ENCODE results near the gene KLHDC9. TPM values are rescaled to one million over a fixed set of nuclear protein-coding genes. Genes with fewer than 3 reads are reported as not detected.
A peak's percentile ranks its signal among the peaks of the same experiment; 100 is the strongest.

KLHDC9 gene
- total and polyA plus RNA-seq, 2 of the 13 experiments (the other 11 are each of a cell fraction or from before 2014, with no cell fraction given) = 2.9 TPM

DNA sequence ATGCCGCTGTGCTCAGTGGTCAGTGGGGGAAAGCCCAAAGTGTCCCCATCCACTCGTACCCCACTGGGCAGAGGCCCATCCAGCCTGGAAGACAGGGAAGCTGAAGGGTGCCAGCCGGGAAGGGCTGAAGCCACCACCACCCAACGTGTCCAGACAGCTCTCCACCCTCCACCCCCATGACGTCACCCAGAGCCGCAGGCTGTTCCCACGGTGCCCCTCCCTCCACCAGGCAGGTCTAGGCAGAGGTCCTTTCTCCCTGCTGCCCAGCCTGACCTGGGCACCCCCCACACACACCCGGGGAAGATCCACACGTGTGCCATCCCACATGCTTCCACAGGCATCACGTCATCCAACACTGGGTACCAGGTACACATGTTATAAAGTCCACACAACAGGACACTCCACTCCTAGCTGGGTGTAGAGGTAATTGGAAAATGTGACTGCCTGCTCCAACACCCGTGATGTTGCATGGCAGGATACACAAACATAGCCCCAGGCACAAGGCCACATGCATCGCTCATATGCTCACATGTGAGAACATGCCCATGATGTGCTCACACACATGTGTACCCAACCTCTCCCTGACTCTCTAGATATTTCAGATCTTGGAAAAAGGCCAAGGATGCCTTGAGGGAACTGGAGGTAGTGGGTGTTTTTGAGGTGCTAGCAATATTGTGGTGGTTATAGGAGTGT is 23.3 kb upstream of the KLHDC9 start (continued):
- no peak for TF ChIP-seq ZBTB43 (CRISPR knock-in tag; conservative IDR thresholded peaks at IDR 0.05)
- TF ChIP-seq, protein P1, sequence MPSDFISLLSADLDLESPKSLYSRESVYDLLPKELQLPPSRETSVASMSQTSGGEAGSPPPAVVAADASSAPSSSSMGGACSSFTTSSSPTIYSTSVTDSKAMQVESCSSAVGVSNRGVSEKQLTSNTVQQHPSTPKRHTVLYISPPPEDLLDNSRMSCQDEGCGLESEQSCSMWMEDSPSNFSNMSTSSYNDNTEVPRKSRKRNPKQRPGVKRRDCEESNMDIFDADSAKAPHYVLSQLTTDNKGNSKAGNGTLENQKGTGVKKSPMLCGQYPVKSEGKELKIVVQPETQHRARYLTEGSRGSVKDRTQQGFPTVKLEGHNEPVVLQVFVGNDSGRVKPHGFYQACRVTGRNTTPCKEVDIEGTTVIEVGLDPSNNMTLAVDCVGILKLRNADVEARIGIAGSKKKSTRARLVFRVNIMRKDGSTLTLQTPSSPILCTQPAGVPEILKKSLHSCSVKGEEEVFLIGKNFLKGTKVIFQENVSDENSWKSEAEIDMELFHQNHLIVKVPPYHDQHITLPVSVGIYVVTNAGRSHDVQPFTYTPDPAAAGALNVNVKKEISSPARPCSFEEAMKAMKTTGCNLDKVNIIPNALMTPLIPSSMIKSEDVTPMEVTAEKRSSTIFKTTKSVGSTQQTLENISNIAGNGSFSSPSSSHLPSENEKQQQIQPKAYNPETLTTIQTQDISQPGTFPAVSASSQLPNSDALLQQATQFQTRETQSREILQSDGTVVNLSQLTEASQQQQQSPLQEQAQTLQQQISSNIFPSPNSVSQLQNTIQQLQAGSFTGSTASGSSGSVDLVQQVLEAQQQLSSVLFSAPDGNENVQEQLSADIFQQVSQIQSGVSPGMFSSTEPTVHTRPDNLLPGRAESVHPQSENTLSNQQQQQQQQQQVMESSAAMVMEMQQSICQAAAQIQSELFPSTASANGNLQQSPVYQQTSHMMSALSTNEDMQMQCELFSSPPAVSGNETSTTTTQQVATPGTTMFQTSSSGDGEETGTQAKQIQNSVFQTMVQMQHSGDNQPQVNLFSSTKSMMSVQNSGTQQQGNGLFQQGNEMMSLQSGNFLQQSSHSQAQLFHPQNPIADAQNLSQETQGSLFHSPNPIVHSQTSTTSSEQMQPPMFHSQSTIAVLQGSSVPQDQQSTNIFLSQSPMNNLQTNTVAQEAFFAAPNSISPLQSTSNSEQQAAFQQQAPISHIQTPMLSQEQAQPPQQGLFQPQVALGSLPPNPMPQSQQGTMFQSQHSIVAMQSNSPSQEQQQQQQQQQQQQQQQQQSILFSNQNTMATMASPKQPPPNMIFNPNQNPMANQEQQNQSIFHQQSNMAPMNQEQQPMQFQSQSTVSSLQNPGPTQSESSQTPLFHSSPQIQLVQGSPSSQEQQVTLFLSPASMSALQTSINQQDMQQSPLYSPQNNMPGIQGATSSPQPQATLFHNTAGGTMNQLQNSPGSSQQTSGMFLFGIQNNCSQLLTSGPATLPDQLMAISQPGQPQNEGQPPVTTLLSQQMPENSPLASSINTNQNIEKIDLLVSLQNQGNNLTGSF (CRISPR knock-in tag; IDR thresholded peaks at IDR 0.05) = no peak
- TF ChIP-seq PCBP2 (optimal IDR thresholded peaks at IDR 0.05; ENCODE audit: low read depth, low read length, poor library complexity, severe bottlenecking) = no peak
- no peak for TF ChIP-seq SAFB2 (CRISPR knock-in tag; IDR thresholded peaks at IDR 0.05; ENCODE audit: borderline replicate concordance, low read depth)
- no peak for TF ChIP-seq ZNF672 (CRISPR knock-in tag; IDR thresholded peaks at IDR 0.05)
- peak; percentile 60; the same call in 1 of the 2 replicates for TF ChIP-seq SAP130 (CRISPR knock-in tag; IDR thresholded peaks at IDR 0.05; ENCODE audit: low read depth)
- TF ChIP-seq ZNF296 (CRISPR knock-in tag; conservative IDR thresholded peaks at IDR 0.05) = no peak
- TF ChIP-seq GMEB1 (CRISPR knock-in tag; IDR thresholded peaks at IDR 0.05; ENCODE audit: borderline replicate concordance) = no peak
- no peak for TF ChIP-seq ZNF282 (IDR thresholded peaks at IDR 0.05; ENCODE audit: partially characterized antibody)
- TF ChIP-seq JUN (CRISPR knock-in tag; IDR thresholded peaks at IDR 0.05) = peak; percentile 42; the same call in 1 of the 2 replicates
- TF ChIP-seq ZNF780A (CRISPR knock-in tag; IDR thresholded peaks at IDR 0.05) = no peak
- no peak for TF ChIP-seq PPARG (CRISPR knock-in tag; conservative IDR thresholded peaks at IDR 0.05)
- no peak for TF ChIP-seq TRIM24 (CRISPR knock-in tag; IDR thresholded peaks at IDR 0.05)
- TF ChIP-seq RFX3 (CRISPR knock-in tag; IDR thresholded peaks at IDR 0.05) = no peak

Data from HepG2 (cell line).